Measurements from ENCODE around the gene UBE2E2. TPM values are rescaled to one million over a fixed set of nuclear protein-coding genes. Genes with fewer than 3 reads are reported as not detected.

Gene UBE2E2
- total RNA-seq, 1 donor from 2014 or later, result 50.8 TPM

DNA sequence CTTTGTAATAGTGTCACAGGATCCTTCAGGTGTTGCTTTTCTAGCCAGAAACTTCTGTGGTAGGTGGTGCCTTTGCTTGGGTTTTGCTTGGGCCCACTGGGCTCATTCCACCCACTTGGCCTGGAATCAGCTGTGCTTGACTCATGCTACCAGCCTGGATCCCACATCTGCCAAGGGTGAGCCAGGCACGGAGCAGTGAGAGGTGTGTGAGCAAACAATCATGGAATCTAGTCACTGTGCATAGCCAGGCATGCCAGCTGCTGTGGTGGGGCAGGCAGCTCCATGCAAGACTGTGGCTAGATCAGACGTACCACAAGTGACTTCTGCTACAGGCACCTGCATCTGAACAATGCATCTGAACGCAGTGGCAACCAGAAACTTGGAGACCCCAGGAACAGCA lies 275.9 kb downstream of the UBE2E2 start:
- no peaks in the 10 kb centered on the region for H3K4me1 ChIP-seq
- no peak overlapping the region for H3K4me3 ChIP-seq
- peaks cover 9% of the 10 kb centered on the region for H3K9me3 ChIP-seq
- intact Hi-C loops (cut with DNase I), result no loop called here
- TF ChIP-seq CTCF (IDR thresholded peaks at IDR 0.05), result no peak
- H3K27me3 ChIP-seq (ENCODE audit: low read depth), result no peaks in the 10 kb centered on the region
- no peak overlapping the region for H3K27ac ChIP-seq
- no peak for ATAC-seq
- H3K36me3 ChIP-seq, result no peaks in the 10 kb centered on the region
- no peak for DNase-seq

- intact Hi-C loops (cut with DNase I), result no loop called here
- ATAC-seq, result peak in 1 of 2 donors; percentile 21
- no peak for DNase-seq
- Histone ChIP-seq H3K27ac (no peak overlapping the region), H3K27me3 (ENCODE audit: low read depth) (no peaks in the 10 kb centered on the region), H3K9me3 (peaks cover 9% of the 10 kb centered on the region), H3K36me3 (no peaks in the 10 kb centered on the region), H3K4me3 (no peak overlapping the region), H3K4me1 (no peaks in the 10 kb centered on the region)
- no peak for TF ChIP-seq CTCF (IDR thresholded peaks at IDR 0.05)
These were observed 276.6 kb downstream of the UBE2E2 start for GRCh38 chr3:23479615-23480328.

DNA sequence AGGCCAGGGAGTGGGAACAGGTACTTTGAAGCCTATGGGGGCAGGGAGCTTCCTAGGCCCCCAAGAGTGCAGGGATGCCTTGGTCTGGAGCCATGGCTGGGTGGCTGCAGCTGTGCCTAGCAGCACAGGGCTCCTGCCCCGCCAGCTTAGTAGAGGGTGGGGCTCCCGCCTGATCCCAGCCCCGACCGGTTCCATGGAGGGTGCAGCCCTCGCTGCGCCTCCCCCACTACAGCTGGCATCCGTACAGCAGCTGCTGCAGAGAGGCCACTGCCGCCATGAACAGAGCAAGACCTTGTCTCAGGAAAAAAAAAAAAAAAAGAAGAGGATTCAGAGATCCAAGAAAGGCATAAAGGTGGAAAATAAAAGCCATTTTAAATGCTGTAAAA lies 277.2 kb downstream of the UBE2E2 start:
- no peaks in the 10 kb centered on the region for H3K36me3 ChIP-seq
- H3K9me3 ChIP-seq, result peaks cover 9% of the 10 kb centered on the region
- no peaks in the 10 kb centered on the region for H3K27me3 ChIP-seq (ENCODE audit: low read depth)
- no peak overlapping the region for H3K27ac ChIP-seq
- H3K4me1 ChIP-seq, result no peaks in the 10 kb centered on the region
- no peak overlapping the region for H3K4me3 ChIP-seq
- no peak for TF ChIP-seq CTCF (IDR thresholded peaks at IDR 0.05)
- intact Hi-C loops (cut with DNase I), result no loop called here
- ATAC-seq, result no peak
- no peak for DNase-seq

DNA sequence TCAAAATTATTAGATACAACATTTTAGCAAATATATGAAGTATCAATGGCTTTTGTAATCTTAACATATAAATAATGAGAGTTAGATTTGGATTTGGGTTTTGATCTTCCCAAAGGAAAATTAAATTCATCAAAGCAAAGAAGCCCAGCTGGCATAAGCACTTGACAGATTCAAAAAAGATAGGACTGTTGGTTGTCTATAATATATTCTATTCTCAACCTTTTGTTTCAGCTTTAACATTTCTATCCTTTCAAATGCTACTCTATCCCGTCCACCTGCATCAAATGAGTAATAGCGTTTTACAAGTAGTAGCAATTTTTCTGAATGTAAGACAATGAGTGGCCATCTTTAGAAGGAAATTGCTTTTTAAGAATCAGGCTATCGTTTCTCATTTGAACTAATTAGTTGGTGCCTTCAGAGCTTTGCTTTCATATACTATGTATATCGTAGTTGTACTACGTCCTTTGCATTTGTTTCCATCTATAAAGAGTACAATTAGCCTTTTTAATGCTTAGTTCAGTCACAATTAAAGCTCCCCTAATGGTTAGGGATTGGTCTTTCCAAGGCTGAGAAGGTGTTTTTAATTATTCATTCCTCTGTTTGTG lies 278.0 kb downstream of the UBE2E2 start:
- intact Hi-C loops (cut with DNase I), result no loop called here
- ATAC-seq (no peak), DNase-seq (no peak)
- no peaks in the 10 kb centered on the region for H3K4me1 ChIP-seq
- H3K4me3 ChIP-seq, result no peak overlapping the region
- H3K36me3 ChIP-seq, result no peaks in the 10 kb centered on the region
- H3K9me3 ChIP-seq, result peaks cover 9% of the 10 kb centered on the region
- TF ChIP-seq CTCF (IDR thresholded peaks at IDR 0.05), result no peak
- H3K27me3 ChIP-seq (ENCODE audit: low read depth), result no peaks in the 10 kb centered on the region
- no peak overlapping the region for H3K27ac ChIP-seq

DNA sequence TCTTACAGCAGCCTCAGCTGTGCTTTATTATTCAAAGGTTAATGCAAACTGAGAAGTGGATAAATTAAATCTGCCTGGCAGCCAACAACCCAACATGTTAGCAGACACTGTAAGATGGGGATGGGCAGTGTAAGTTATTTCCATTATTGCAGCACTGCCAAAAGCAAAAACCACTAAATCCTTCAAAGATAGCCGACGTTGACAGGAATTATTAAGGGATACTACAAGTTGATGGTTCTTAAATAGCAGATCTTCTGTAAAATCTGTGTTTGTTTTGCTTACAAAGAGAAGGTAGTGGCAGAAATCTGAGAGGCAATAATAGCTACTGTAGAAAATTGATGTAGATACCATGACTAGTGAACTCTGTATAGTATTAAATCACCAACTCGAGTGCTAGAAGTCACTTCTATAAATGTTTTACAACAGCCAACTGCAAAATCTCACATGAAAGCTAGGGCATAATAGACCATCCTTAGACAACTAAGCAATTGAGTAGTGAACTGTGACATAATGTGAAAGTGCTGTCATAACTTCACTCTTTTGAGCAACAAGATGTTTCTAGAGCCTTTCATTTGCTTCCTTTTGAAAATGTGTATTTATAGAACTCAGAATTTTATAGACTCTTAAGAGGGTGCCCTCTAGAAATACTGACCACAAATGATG lies 278.6 kb downstream of the UBE2E2 start:
- H3K36me3 ChIP-seq, result no peaks in the 10 kb centered on the region
- H3K9me3 ChIP-seq, result peaks cover 9% of the 10 kb centered on the region
- H3K4me1 ChIP-seq, result no peaks in the 10 kb centered on the region
- no peak for TF ChIP-seq CTCF (IDR thresholded peaks at IDR 0.05)
- intact Hi-C loops (cut with DNase I), result no loop called here
- DNase-seq, result no peak
- no peak overlapping the region for H3K27ac ChIP-seq
- H3K27me3 ChIP-seq (ENCODE audit: low read depth), result no peaks in the 10 kb centered on the region
- no peak for ATAC-seq
- H3K4me3 ChIP-seq, result no peak overlapping the region

Measured in lower lobe of right lung (tissue), 2 donors.